NB4 (cell line): ENCODE measurements around the gene HS3ST2.

Source experiments
- DNase-seq: peaks from one replicate; pipeline ENCODE4 v3.0.0; 2010; ENCODE audit warnings: low read depth
- H3K4me3 ChIP-seq: one replicate; pipeline ENCODE4 v1.5.1; 2011; ENCODE audit warnings: mild to moderate bottlenecking, low read depth, low read length, moderate library complexity
- MYC ChIP-seq: IDR thresholded peaks from 2 replicates; pipeline ENCODE4 v1.6.1; 2011; ENCODE audit warnings: low read depth, low read length
- POLR2A ChIP-seq: IDR thresholded peaks from 2 replicates; pipeline ENCODE4 v1.6.1; 2011; ENCODE audit warnings: mild to moderate bottlenecking; ENCODE audit not compliant: insufficient read length; ENCODE audit errors: extremely low read depth
- TF ChIP-seq, protein P1 (sequence below): IDR thresholded peaks from 2 replicates; pipeline ENCODE4 v1.6.1; 2011; ENCODE audit warnings: low read depth, low read length
- TF ChIP-seq, protein P2 (sequence below): IDR thresholded peaks from one replicate; pipeline ENCODE4 v1.5.1; 2012; ENCODE audit warnings: low read depth, low read length

HS3ST2 gene

DNA sequence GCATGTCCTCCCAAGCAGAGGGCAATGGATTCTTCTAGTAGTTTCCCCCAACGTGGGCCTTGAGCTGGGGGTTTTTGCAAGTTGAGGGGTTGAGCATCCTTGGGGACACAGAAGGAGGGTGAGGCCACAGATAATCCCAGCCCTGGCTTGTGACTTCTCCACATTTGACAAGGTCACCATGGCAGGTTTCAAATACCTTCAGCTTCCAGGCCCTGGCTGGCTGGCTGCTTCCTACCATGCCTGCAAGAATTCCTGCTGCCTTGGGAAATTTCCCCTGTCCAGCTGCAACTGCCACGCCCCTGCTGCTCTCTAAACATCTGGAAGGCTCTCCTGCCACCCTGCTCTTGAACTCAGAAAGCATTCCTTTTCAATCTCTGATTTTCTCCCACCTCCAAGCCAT, 41.3 kb downstream of the HS3ST2 start:
- no peak for TF ChIP-seq MYC
- TF ChIP-seq, protein P1, sequence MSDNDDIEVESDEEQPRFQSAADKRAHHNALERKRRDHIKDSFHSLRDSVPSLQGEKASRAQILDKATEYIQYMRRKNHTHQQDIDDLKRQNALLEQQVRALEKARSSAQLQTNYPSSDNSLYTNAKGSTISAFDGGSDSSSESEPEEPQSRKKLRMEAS: no peak
- TF ChIP-seq POLR2A: no peak
- TF ChIP-seq, protein P2, sequence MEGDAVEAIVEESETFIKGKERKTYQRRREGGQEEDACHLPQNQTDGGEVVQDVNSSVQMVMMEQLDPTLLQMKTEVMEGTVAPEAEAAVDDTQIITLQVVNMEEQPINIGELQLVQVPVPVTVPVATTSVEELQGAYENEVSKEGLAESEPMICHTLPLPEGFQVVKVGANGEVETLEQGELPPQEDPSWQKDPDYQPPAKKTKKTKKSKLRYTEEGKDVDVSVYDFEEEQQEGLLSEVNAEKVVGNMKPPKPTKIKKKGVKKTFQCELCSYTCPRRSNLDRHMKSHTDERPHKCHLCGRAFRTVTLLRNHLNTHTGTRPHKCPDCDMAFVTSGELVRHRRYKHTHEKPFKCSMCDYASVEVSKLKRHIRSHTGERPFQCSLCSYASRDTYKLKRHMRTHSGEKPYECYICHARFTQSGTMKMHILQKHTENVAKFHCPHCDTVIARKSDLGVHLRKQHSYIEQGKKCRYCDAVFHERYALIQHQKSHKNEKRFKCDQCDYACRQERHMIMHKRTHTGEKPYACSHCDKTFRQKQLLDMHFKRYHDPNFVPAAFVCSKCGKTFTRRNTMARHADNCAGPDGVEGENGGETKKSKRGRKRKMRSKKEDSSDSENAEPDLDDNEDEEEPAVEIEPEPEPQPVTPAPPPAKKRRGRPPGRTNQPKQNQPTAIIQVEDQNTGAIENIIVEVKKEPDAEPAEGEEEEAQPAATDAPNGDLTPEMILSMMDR: no peak
- H3K4me3 ChIP-seq: no peak overlapping the region
- no peak for DNase-seq

DNA sequence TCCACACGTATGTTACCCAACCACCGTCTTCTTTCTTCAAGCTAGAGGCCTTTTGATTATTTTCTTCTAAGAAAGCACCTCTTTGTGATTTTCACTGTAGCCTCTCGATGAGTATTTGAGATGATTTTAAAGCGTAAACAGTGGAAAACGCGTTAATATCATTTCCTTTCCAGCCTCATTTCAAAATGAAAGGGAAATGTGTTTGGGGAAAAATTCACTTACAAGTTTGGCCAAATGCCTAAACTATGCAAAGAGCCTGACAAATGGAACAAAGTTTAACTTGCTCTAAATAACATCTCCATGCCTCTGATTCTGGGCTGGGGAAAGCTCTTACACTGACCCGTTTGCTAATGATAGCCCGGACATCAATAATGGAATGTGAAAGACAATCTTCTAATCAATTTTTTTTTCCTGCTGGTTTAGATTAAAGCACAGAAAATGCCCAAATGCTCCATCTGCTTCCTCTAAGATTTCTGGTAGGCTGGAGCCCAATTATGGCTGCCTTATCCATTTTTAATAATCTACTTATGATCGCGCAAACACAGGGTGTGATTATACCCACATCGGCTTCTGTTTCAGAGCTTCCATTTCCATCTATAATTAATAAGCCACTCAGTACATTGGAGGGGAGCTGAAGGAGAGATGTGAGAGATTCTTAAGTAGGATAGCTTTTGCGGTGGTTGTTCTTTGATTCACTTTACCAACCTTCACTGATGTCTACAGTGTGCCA, 43.5 kb downstream of the HS3ST2 start:
- no peak for DNase-seq
- H3K4me3 ChIP-seq: no peak overlapping the region
- TF ChIP-seq MYC (no peak), POLR2A (no peak)
- TF ChIP-seq, protein P2: no peak
- TF ChIP-seq, protein P1: no peak

DNA sequence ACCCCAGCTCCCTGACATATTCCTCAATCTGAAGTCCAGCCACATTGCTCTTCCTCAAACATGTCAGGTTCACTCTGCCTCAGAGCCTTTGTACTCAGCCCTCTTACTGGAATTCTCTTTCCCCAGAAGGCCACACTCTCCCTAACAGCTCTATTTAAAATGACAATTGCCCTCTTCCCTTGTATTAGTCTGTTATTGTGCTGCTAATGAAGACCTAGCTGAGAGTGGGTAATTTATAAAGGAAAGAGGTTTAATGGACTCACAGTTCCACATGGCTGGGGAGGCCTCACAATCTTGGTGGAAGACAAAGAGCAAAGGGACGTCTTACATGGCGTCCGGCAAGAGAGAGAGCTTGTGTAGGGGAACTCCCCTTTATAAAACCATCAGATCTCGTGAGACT, 46.0 kb downstream of the HS3ST2 start:
- no peak for TF ChIP-seq POLR2A
- TF ChIP-seq, protein P1: no peak
- TF ChIP-seq, protein P2: no peak
- no peak for TF ChIP-seq MYC
- no peak for DNase-seq
- H3K4me3 ChIP-seq: no peak overlapping the region

DNA sequence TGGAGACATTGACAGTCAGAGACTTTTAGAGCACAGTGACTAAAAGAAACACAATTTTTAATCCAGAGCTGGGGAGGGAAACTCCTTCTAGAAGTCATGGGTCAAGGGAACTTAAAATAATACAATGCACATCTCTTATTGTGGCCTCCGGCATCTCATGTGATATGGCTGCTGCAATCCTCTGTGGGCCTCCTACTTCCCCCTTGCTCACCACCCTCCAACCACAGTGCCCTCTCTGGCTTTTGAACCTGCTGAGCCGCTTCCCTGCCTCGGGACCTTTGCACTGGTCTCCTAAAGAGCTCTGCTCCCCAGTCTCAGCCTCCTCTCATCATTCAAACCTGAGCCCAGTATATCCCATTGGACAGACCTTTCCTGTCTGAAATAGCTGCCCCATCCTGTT, 47.6 kb downstream of the HS3ST2 start:
- H3K4me3 ChIP-seq: no peak overlapping the region
- TF ChIP-seq POLR2A (no peak), MYC (no peak)
- TF ChIP-seq, protein P1: no peak
- TF ChIP-seq, protein P2: no peak
- peak; percentile 40 for DNase-seq

DNA sequence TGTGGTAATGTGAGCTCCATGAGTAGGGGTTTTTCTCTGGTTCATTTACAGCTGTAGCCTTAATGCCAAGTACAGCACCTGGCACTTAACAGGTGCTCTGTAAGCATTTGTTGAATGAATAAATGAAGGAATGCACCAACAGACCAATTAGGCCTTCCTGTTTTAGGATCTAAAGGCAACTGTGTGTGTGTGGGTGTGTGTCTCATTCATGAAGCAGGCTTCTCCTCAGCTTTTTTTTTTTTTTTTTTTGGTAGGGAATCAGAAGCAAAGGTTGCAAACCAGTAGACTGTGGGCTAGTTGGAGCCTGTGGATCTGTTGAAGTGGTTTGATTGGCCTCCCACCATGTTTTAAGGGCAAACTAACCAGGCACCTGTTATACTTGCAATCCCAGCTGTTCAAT, 48.1 kb downstream of the HS3ST2 start:
- DNase-seq: no peak
- TF ChIP-seq, protein P1: no peak
- TF ChIP-seq MYC (no peak), POLR2A (no peak)
- TF ChIP-seq, protein P2: no peak
- H3K4me3 ChIP-seq: no peak overlapping the region
